HepG2 (cell line): ENCODE results near the gene SLC25A33. TPM values are rescaled to one million over a fixed set of nuclear protein-coding genes. Genes with fewer than 3 reads are reported as not detected.
A peak's percentile ranks its signal among the peaks of the same experiment; 100 is the strongest.

Source experiments
- ATAC-seq: fragments of 200-7000 bp; cut with Tn5 transposase; 3 replicates; pipeline ENCODE4 v1.9.1; 2020; ENCODE audit warnings: mild to moderate bottlenecking, moderate library complexity
- BruUV-seq: library from RNA; stranded (reverse); fragments of 400-500 nt; replicated peaks from 2 replicates; lab custom pipeline; 2021; lab: Mats Ljungman, UMichigan
- CTCF ChIA-PET: fragments of 300-600 bp; formaldehyde crosslinking; extraction: SDS; loops from one replicate; lab custom pipeline; 2021; ENCODE audit warnings: low total read pairs, inconsistent platforms, low intra/inter-chr PET ratio; lab: Yijun Ruan, JAX
- POLR2A ChIA-PET: fragments of 350-600 bp; sonication (Branson Sonifier 250); formaldehyde crosslinking; loops from one replicate; lab custom pipeline; 2020; ENCODE audit warnings: antibody characterized with exemption, inconsistent platforms; lab: Yijun Ruan, JAX
- DNase-seq: peaks from one replicate; pipeline ENCODE4 v3.0.0-alpha.2; 2015; ENCODE audit warnings: low spot score
- FAIRE-seq: peaks from 3 replicates; lab custom pipeline; 2011; peaks lifted over from hg19 to GRCh38; lab: Jason Lieb, UNC
- H2AFZ ChIP-seq: one replicate; pipeline ENCODE4 v1.6.1; 2011; ENCODE audit warnings: low read length, inconsistent platforms
- H3K27ac ChIP-seq: fragments of 300-600 bp; 3 replicates; pipeline ENCODE4 v1.8.0; 2011; ENCODE audit warnings: mixed run types, mild to moderate bottlenecking, mixed read lengths, low read length, inconsistent platforms; ENCODE audit not compliant: insufficient read depth; ENCODE audit errors: extremely low read length
- H3K27me3 ChIP-seq, 2 experiments: fragments of 200-600 bp in 1 of 2; 2 replicates in 1 of 2; 3 replicates in 1 of 2; pipeline versions ENCODE4 v1.6.0 to v1.8.0; 2011; ENCODE audit warnings: low read length in 2 of 2, mild to moderate bottlenecking in 2 of 2, moderate library complexity in 2 of 2, inconsistent platforms in 1 of 2; ENCODE audit not compliant: insufficient read depth in 2 of 2, control insufficient read depth in 1 of 2
- H3K36me3 ChIP-seq, 2 experiments: fragments of 200-600 bp in 1 of 2; replicated peaks in 1 of 2; 2 replicates in 1 of 2; 3 replicates in 1 of 2; pipeline versions ENCODE4 v1.5.1 to v1.8.0; 2011; ENCODE audit warnings: low read length in 2 of 2, inconsistent platforms in 1 of 2; ENCODE audit not compliant: insufficient read depth in 2 of 2, control insufficient read depth in 1 of 2
- H3K4me1 ChIP-seq: 2 replicates; pipeline ENCODE4 v1.5.1; 2012; ENCODE audit warnings: low read length, inconsistent platforms; ENCODE audit not compliant: insufficient read depth
- H3K4me2 ChIP-seq: 2 replicates; pipeline ENCODE4 v1.6.0; 2011; ENCODE audit warnings: low read depth, low read length, inconsistent platforms
- H3K4me3 ChIP-seq, 3 experiments: fragments of 200-600 bp in 1 of 3; sonication (generic), shearing (Covaris generic) in 1 of 3; replicated peaks in 1 of 3; 2 replicates each; pipeline ENCODE4 v1.5.1; 2011 to 2016; ENCODE audit warnings: low read length in 3 of 3, inconsistent platforms in 2 of 3, low read depth in 2 of 3, mild to moderate bottlenecking in 2 of 3, control low read depth in 1 of 3, mixed read lengths in 1 of 3; ENCODE audit not compliant: insufficient read depth in 1 of 3
- H3K79me2 ChIP-seq: one replicate; pipeline ENCODE4 v1.6.1; 2011; ENCODE audit warnings: low read length, inconsistent platforms; ENCODE audit not compliant: insufficient read depth
- H3K9ac ChIP-seq: 2 replicates; pipeline ENCODE4 v1.6.0; 2011; ENCODE audit warnings: mild to moderate bottlenecking, low read depth, low read length, inconsistent platforms; ENCODE audit not compliant: insufficient read depth
- H3K9me3 ChIP-seq: 2 replicates; pipeline ENCODE4 v1.5.1; 2012; ENCODE audit warnings: mild to moderate bottlenecking, low read length
- H4K20me1 ChIP-seq: 2 replicates; pipeline ENCODE4 v1.6.0; 2011; ENCODE audit warnings: inconsistent platforms, mild to moderate bottlenecking, low read length, moderate library complexity; ENCODE audit not compliant: insufficient read depth
- CEBPB ChIP-seq: IDR thresholded peaks from 2 replicates; pipeline ENCODE4 v1.6.1; 2011; ENCODE audit warnings: low read depth, low read length, improper control_type of control experiment, borderline replicate concordance
- E2F1 ChIP-seq: sonication (generic); formaldehyde crosslinking; IDR thresholded peaks from 2 replicates; pipeline ENCODE4 v1.5.0; 2020; ENCODE audit warnings: missing genetic modification reagents
- GTF3A ChIP-seq: sonication (generic); formaldehyde crosslinking; conservative IDR thresholded peaks from 2 replicates; pipeline ENCODE4 v1.4.0; 2020; ENCODE audit warnings: mild to moderate bottlenecking, missing genetic modification reagents
- MTA3 ChIP-seq: sonication (generic); formaldehyde crosslinking; IDR thresholded peaks from 2 replicates; pipeline ENCODE4 v1.4.0; 2020; ENCODE audit warnings: missing genetic modification reagents
- SOX5 ChIP-seq: IDR thresholded peaks from 2 replicates; pipeline ENCODE4 v1.6.1; 2016; ENCODE audit warnings: borderline replicate concordance
- ZFX ChIP-seq: sonication (generic); formaldehyde crosslinking; IDR thresholded peaks from 2 replicates; pipeline ENCODE4 v1.4.0; 2020; ENCODE audit warnings: mild to moderate bottlenecking, low read depth, missing genetic modification reagents, moderate library complexity
- ZKSCAN8 ChIP-seq: IDR thresholded peaks from 2 replicates; pipeline ENCODE4 v1.6.1; 2016; ENCODE audit warnings: borderline replicate concordance, missing genetic modification reagents, missing compliant biosample characterization
- ZNF121 ChIP-seq: sonication (generic); formaldehyde crosslinking; IDR thresholded peaks from 2 replicates; pipeline ENCODE4 v1.5.0; 2020; ENCODE audit warnings: mild to moderate bottlenecking, missing genetic modification reagents
- ZNF460 ChIP-seq: sonication (generic); formaldehyde crosslinking; IDR thresholded peaks from 2 replicates; pipeline ENCODE4 v1.5.1; 2020; ENCODE audit warnings: missing genetic modification reagents, mild to moderate bottlenecking, borderline replicate concordance
- ZNF547 ChIP-seq: sonication (generic); formaldehyde crosslinking; IDR thresholded peaks from 2 replicates; pipeline ENCODE4 v1.5.1; 2020; ENCODE audit warnings: mild to moderate bottlenecking, missing genetic modification reagents
- ZNF83 ChIP-seq: sonication (generic); formaldehyde crosslinking; IDR thresholded peaks from 2 replicates; pipeline ENCODE4 v1.4.0; 2020; ENCODE audit warnings: missing genetic modification reagents, mild to moderate bottlenecking, borderline replicate concordance
- WGBS: methylation state at CpG from one replicate; pipeline ENCODE4 v1.1.6; 2017; ENCODE audit warnings: low lambda C conversion rate; 5-methylcytosine and 5-hydroxymethylcytosine counted together
- in situ Hi-C: cut with HindIII; loops from 2 replicates; pipeline ENCODE4 v1.10.0; 2017; ENCODE audit warnings: low pct_unique_long_range_greater_than_20kb; ENCODE audit not compliant: extremely low pct_ligation_motif_present
- intact Hi-C: fragments of 100-400 bp; cut with micrococcal nuclease; formaldehyde crosslinking; loops from one replicate; pipeline ENCODE4 v1.10.0; 2022; ENCODE audit not compliant: unreplicated experiment
- polyA plus RNA-seq, 8 experiments: library from polyadenylated mRNA; depleted of rRNA in 3 of 8; stranded (reverse) in 7 of 8; unstranded in 1 of 8; fragments of >200 nt; fragmentation: Illumina TruSeq in 4 of 8; extraction: Trizol in 4 of 8; gene quantifications; 2 replicates each; pipeline versions ENCODE4 v1.2.1 to v1.2.3, GENCODE V29; 2011 to 2016; ENCODE audit warnings: low read depth in 4 of 8, missing spikeins in 1 of 8, mixed read lengths in 1 of 8; ENCODE audit not compliant: insufficient read depth in 1 of 8
- total RNA-seq, 5 experiments: library from RNA; depleted of rRNA; stranded (reverse); fragments of >200 nt; fragmentation: Illumina TruSeq; extraction: Trizol; gene quantifications; 2 replicates each; pipeline ENCODE4 v1.2.3, GENCODE V29; 2016; ENCODE audit warnings: low read depth in 1 of 5
- TF ChIP-seq, protein P1 (sequence below): sonication (generic); formaldehyde crosslinking; IDR thresholded peaks from 2 replicates; pipeline ENCODE4 v1.5.1; 2020; ENCODE audit warnings: mild to moderate bottlenecking, moderate library complexity, missing genetic modification reagents
- TF ChIP-seq, protein P2 (sequence below): IDR thresholded peaks from 2 replicates; pipeline ENCODE4 v1.6.1; 2016; ENCODE audit warnings: low read depth, missing genetic modification reagents, missing compliant biosample characterization
- TF ChIP-seq, protein P3 (sequence below), 2 experiments: fragments of 450-650 bp in 1 of 2; sonication (generic) in 1 of 2; formaldehyde crosslinking; IDR thresholded peaks; 2 replicates each; pipeline versions ENCODE4 v1.5.0 to v1.8.0; 2020 to 2022; ENCODE audit warnings: mild to moderate bottlenecking in 1 of 2, missing genetic modification reagents in 1 of 2

Gene SLC25A33
- total and polyA plus RNA-seq, 2 of the 13 experiments (the other 11 are each of a cell fraction or from before 2014, with no cell fraction given): 15.4 to 50.3 TPM

DNA sequence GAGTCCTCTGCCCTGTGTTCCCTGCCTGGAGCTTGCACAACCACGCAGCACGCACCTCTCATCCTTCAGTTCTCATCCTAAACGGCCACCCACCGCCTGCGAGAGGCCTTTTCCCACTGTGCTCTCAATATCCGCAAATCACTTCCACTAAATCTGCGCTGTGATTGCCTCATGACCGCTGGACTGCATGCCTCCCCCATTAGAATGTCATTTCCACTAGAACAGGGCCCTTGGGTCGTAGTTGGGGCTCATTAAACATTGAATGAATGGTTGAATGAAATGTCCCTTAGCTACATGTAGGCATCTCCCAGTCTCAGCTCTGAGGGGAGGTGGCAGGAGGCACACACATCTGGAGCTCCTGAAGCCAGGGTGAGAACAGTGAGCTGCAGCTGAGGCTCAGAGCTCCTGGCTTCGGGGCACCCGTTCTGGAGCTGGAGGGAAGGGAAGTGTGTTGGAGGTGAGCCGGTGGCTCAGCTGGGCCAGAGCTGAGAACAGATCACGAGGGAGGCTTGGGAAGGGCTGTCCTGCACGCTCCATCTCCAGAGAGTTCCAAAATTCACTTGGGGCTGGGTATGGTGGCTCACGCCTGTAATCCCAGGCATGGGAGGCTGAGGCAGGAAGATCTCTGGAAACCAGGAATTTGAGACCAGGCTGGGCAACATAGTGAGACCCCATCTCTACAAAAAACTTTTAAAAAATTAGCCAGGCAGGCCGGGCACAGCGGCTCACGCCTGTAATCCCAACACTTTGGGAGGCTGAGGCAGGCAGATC is 79.8 kb downstream of the SLC25A33 start:
- Histone ChIP-seq H3K36me3 (no peaks in the 10 kb centered on the region), H3K9ac (no peak overlapping the region), H3K79me2 (no peaks in the 10 kb centered on the region), H3K4me1 (peaks cover 21% of the 10 kb centered on the region; the same call in 1 of the 2 replicates), H3K4me2 (peak overlapping the region; percentile 36; the same call in 1 of the 2 replicates), H3K27me3 (peaks cover 0 to 1% of the 10 kb centered on the region in 2 experiments; a peak in 1 of 5 replicates), H3K9me3 (no peaks in the 10 kb centered on the region), H2AFZ (no peak overlapping the region), H4K20me1 (no peaks in the 10 kb centered on the region), H3K4me3 (no peak overlapping the region), H3K27ac (no peak overlapping the region)
- FAIRE-seq (no peak), ATAC-seq (peak; percentile 13; the same call in 2 of the 3 replicates), DNase-seq (no peak)
- in situ Hi-C loops: no loop called here
- WGBS: 56% methylated on average over 18 of the region's 18 CpGs
- intact Hi-C loops: no loop called here
- BruUV-seq: no TSS peak
- POLR2A ChIA-PET: no interaction called here
- TF ChIP-seq SOX5 (CRISPR knock-in tag) (no peak), E2F1 (CRISPR knock-in tag) (no peak), ZKSCAN8 (CRISPR knock-in tag) (no peak), ZNF121 (CRISPR knock-in tag) (peak; percentile 84), ZNF547 (CRISPR knock-in tag) (no peak), GTF3A (CRISPR knock-in tag) (no peak), ZNF460 (no peak), ZNF83 (CRISPR knock-in tag) (no peak), ZFX (CRISPR knock-in tag) (no peak), MTA3 (CRISPR knock-in tag) (no peak), CEBPB (peak; percentile 7; the same call in 1 of the 2 replicates)
- TF ChIP-seq, protein P1, sequence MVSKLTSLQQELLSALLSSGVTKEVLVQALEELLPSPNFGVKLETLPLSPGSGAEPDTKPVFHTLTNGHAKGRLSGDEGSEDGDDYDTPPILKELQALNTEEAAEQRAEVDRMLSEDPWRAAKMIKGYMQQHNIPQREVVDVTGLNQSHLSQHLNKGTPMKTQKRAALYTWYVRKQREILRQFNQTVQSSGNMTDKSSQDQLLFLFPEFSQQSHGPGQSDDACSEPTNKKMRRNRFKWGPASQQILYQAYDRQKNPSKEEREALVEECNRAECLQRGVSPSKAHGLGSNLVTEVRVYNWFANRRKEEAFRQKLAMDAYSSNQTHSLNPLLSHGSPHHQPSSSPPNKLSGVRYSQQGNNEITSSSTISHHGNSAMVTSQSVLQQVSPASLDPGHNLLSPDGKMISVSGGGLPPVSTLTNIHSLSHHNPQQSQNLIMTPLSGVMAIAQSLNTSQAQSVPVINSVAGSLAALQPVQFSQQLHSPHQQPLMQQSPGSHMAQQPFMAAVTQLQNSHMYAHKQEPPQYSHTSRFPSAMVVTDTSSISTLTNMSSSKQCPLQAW (CRISPR knock-in tag): no peak
- TF ChIP-seq, protein P2, sequence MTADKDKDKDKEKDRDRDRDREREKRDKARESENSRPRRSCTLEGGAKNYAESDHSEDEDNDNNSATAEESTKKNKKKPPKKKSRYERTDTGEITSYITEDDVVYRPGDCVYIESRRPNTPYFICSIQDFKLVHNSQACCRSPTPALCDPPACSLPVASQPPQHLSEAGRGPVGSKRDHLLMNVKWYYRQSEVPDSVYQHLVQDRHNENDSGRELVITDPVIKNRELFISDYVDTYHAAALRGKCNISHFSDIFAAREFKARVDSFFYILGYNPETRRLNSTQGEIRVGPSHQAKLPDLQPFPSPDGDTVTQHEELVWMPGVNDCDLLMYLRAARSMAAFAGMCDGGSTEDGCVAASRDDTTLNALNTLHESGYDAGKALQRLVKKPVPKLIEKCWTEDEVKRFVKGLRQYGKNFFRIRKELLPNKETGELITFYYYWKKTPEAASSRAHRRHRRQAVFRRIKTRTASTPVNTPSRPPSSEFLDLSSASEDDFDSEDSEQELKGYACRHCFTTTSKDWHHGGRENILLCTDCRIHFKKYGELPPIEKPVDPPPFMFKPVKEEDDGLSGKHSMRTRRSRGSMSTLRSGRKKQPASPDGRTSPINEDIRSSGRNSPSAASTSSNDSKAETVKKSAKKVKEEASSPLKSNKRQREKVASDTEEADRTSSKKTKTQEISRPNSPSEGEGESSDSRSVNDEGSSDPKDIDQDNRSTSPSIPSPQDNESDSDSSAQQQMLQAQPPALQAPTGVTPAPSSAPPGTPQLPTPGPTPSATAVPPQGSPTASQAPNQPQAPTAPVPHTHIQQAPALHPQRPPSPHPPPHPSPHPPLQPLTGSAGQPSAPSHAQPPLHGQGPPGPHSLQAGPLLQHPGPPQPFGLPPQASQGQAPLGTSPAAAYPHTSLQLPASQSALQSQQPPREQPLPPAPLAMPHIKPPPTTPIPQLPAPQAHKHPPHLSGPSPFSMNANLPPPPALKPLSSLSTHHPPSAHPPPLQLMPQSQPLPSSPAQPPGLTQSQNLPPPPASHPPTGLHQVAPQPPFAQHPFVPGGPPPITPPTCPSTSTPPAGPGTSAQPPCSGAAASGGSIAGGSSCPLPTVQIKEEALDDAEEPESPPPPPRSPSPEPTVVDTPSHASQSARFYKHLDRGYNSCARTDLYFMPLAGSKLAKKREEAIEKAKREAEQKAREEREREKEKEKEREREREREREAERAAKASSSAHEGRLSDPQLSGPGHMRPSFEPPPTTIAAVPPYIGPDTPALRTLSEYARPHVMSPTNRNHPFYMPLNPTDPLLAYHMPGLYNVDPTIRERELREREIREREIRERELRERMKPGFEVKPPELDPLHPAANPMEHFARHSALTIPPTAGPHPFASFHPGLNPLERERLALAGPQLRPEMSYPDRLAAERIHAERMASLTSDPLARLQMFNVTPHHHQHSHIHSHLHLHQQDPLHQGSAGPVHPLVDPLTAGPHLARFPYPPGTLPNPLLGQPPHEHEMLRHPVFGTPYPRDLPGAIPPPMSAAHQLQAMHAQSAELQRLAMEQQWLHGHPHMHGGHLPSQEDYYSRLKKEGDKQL: no peak
- TF ChIP-seq, protein P3, sequence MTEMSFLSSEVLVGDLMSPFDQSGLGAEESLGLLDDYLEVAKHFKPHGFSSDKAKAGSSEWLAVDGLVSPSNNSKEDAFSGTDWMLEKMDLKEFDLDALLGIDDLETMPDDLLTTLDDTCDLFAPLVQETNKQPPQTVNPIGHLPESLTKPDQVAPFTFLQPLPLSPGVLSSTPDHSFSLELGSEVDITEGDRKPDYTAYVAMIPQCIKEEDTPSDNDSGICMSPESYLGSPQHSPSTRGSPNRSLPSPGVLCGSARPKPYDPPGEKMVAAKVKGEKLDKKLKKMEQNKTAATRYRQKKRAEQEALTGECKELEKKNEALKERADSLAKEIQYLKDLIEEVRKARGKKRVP (CRISPR knock-in tag; IDR thresholded peaks at IDR 0.05): no peak
- CTCF ChIA-PET: no interaction called here
